Heart left ventricle (tissue), 16 donors: ENCODE measurements around the gene SLC39A11. TPM values are rescaled to one million over a fixed set of nuclear protein-coding genes. Genes with fewer than 3 reads are reported as not detected.
"Not testable (repeated sequence)": the region's sequence is repeated elsewhere in the genome, so short reads cannot be mapped to it uniquely, and the experiment has no call there.

ENCODE experiments used
- ATAC-seq, 4 donors: fragments of 200-7000 bp; cut with Tn5 transposase; one replicate each; pipeline ENCODE4 v1.9.1; 2020 to 2022; ENCODE audit warnings: moderate library complexity in 4 of 4, mild to moderate bottlenecking in 3 of 4, moderate number of reproducible peaks in 1 of 4
- DNase-seq, 5 donors: peaks; one replicate each; pipeline ENCODE4 v3.0.0-alpha.2; 2020
- H3K27ac ChIP-seq, 12 donors: fragments of 200-600 bp; sonication (generic) in 4 of 12; one replicate each; pipeline versions ENCODE4 v1.5.0 to v1.8.0; 2016 to 2022; ENCODE audit warnings: mild to moderate bottlenecking in 2 of 12
- H3K27me3 ChIP-seq, 9 donors: fragments of 200-600 bp; sonication (generic) in 2 of 9; one replicate each; pipeline versions ENCODE4 v1.5.1 to v1.8.0; 2016 to 2022; ENCODE audit warnings: mild to moderate bottlenecking in 3 of 9
- H3K36me3 ChIP-seq, 9 donors: fragments of 200-600 bp; sonication (generic) in 2 of 9; one replicate each; pipeline versions ENCODE4 v1.5.0 to v1.8.0; 2018 to 2022; ENCODE audit warnings: mild to moderate bottlenecking in 2 of 9
- H3K4me1 ChIP-seq, 12 donors: fragments of 200-600 bp; sonication (generic) in 4 of 12; one replicate each; pipeline versions ENCODE4 v1.5.0 to v1.8.0; 2016 to 2022; ENCODE audit warnings: mild to moderate bottlenecking in 3 of 12
- H3K4me3 ChIP-seq, 12 donors: fragments of 200-600 bp; sonication (generic) in 4 of 12; one replicate each; pipeline versions ENCODE4 v1.5.0 to v1.8.0; 2017 to 2022; ENCODE audit warnings: mild to moderate bottlenecking in 9 of 12, moderate library complexity in 4 of 12
- H3K9me3 ChIP-seq, 12 donors: fragments of 200-600 bp; sonication (generic) in 4 of 12; one replicate each; pipeline versions ENCODE4 v1.5.0 to v1.8.0; 2016 to 2022; ENCODE audit warnings: mild to moderate bottlenecking in 1 of 12
- CTCF ChIP-seq, 12 donors: fragments of 200-600 bp; sonication (generic) in 4 of 12; IDR thresholded peaks; one replicate each; pipeline versions ENCODE4 v1.5.0 to v1.8.0; 2018 to 2022; ENCODE audit warnings: antibody characterized with exemption in 12 of 12, mild to moderate bottlenecking in 5 of 12
- POLR2A ChIP-seq, 2 donors: fragments of 450-650 bp; IDR thresholded peaks; one replicate each; pipeline ENCODE4 v1.6.1; 2017; ENCODE audit warnings: antibody characterized with exemption in 2 of 2, mild to moderate bottlenecking in 2 of 2, moderate library complexity in 2 of 2
- WGBS, 4 donors: extraction: QIAGEN DNeasy Blood & Tissue Kit in 2 of 4; methylation state at CpG; one replicate each; pipeline versions ENCODE4 v1.1.5 to v1.1.7; 2013 to 2018; 5-methylcytosine and 5-hydroxymethylcytosine counted together
- intact Hi-C, 10 donors: fragments of 100-400 bp; cut with DNase I; formaldehyde crosslinking; loops; one replicate each; pipeline versions ENCODE4 v1.11.1 to v1.14.2; 2022
- polyA plus RNA-seq, 2 donors: library from polyadenylated mRNA; stranded (reverse); fragments of 200-250 nt; gene quantifications; one replicate each; pipeline ENCODE4 v1.2.3, GENCODE V29; 2013
- total RNA-seq, 9 donors: library from RNA; depleted of rRNA in 2 of 9; stranded (reverse); fragments of >200 nt in 2 of 9; fragmentation: NEBNext Ultra II Directional in 3 of 9; extraction: Animal tissue kit (Norgen Biotek cat#: 25700) in 3 of 9; gene quantifications; one replicate each; pipeline versions ENCODE4 v1.1.0 to v1.2.4, GENCODE V29; 2016 to 2023
- donor health status: ischemic (EF 13 %, LVEDD 7.1; RV severe dilation, severe dysfunction).
- donor health status: healthy with polysubstance abuse.
- donor health status: DM: no; HTN: yes; CAD: no.
- donor health status: DM: no; HTN: no; CAD: no.
- donor health status: ischemic (EF 25% LVEDD 6.9; RV normal size, moderate dysfunction).
- donor health status: ischemic (EF 25% LVEDD 5.7; RV mildly dilated, moderate dysfunction).
- donor health status: healthy.
- donor health status: DM: yes; HTN: yes; CAD: no.
- donor health status: ischemic (EF 35%, LVEDD 5.7; RV mildly dilated, moderate dysfunction).
- donor health status: nonischemic (EF 11% LVEDD 7.7; RV severe dilation, severe dysfunction).
- donor health status: DM: yes; HTN: yes; CAD: no.
- donor health status: PGD.
- donor health status: ischemic (EF 29% LVEDD 5.4; RV normal size, mild dysfunction).
- donor health status: nonischemic (EF 23%, LVEDD 6.1; RV moderate dilation, normal function).

SLC39A11 gene
- total and polyA plus RNA-seq, 11 donors: 2.5 to 23.3 (median 8.4) TPM

- 81 to 92% (median 83%) methylated on average over 7 of the region's 7 CpGs for WGBS, 4 donors
- no peak for ATAC-seq
These were observed 452.8 kb downstream of the SLC39A11 start for GRCh38 chr17:72639711-72640110.

GRCh38 chr17:72638932-72639331 lies 453.6 kb downstream of the SLC39A11 start:
- intact Hi-C loops, ATAC-seq, H3K9me3 ChIP-seq, H3K27ac ChIP-seq, H3K36me3 ChIP-seq, DNase-seq, H3K4me3 ChIP-seq, H3K4me1 ChIP-seq: not testable (repeated sequence)
- WGBS, 4 donors: 94 to 97% (median 96%) methylated on average over 3 of the region's 3 CpGs
- H3K27me3 ChIP-seq: peaks cover 0 to 10% (median 0%) of the 10 kb centered on the region in 9 donors

More at GRCh38 chr17:72639711-72640110, 452.8 kb downstream of the SLC39A11 start:
- intact Hi-C loops: no loop called here
- Histone ChIP-seq H3K36me3 (no peaks in the 10 kb centered on the region), H3K4me1 (no peaks in the 10 kb centered on the region), H3K4me3 (no peak overlapping the region), H3K27me3 (peaks cover 0 to 10% (median 0%) of the 10 kb centered on the region in 9 donors), H3K27ac (no peak overlapping the region), H3K9me3 (no peaks in the 10 kb centered on the region)
- DNase-seq: no peak
- TF ChIP-seq CTCF (IDR thresholded peaks at IDR 0.05) (no peak), POLR2A (IDR thresholded peaks at IDR 0.05) (no peak)

GRCh38 chr17:72635034-72635635 lies 457.4 kb downstream of the SLC39A11 start:
- DNase-seq: no peak
- no peaks in the 10 kb centered on the region for H3K9me3 ChIP-seq
- intact Hi-C loops: no loop called here
- H3K27ac ChIP-seq: no peak overlapping the region
- TF ChIP-seq CTCF (IDR thresholded peaks at IDR 0.05) (no peak), POLR2A (IDR thresholded peaks at IDR 0.05) (no peak)
- H3K27me3 ChIP-seq: peaks cover 0 to 10% (median 0%) of the 10 kb centered on the region in 9 donors
- no peak overlapping the region for H3K4me3 ChIP-seq
- H3K36me3 ChIP-seq: no peaks in the 10 kb centered on the region
- WGBS, 4 donors: 59 to 67% (median 64%) methylated on average over 14 of the region's 14 CpGs
- no peak for ATAC-seq
- no peaks in the 10 kb centered on the region for H3K4me1 ChIP-seq

- TF ChIP-seq CTCF (IDR thresholded peaks at IDR 0.05): no peak
- no peak for TF ChIP-seq POLR2A (IDR thresholded peaks at IDR 0.05)
- intact Hi-C loops: no loop called here
- WGBS, 4 donors: 69 to 71% (median 71%) methylated on average over 6 to 7 of the region's 7 CpGs
- ATAC-seq (no peak), DNase-seq (no peak)
- peaks cover 0 to under 1% (median 0%) of the 10 kb centered on the region in 12 donors for H3K9me3 ChIP-seq
- peaks cover 0 to 6% (median 0%) of the 10 kb centered on the region in 9 donors for H3K27me3 ChIP-seq
- H3K4me3 ChIP-seq: no peak overlapping the region
- H3K36me3 ChIP-seq: no peaks in the 10 kb centered on the region
- H3K4me1 ChIP-seq: no peaks in the 10 kb centered on the region
- H3K27ac ChIP-seq: no peak overlapping the region
These were observed 457.9 kb downstream of the SLC39A11 start for GRCh38 chr17:72634621-72635020.
